ENCODE measurements around the gene RB1.
A peak's percentile ranks its signal among the peaks of the same experiment; 100 is the strongest.

Gene RB1

DNA sequence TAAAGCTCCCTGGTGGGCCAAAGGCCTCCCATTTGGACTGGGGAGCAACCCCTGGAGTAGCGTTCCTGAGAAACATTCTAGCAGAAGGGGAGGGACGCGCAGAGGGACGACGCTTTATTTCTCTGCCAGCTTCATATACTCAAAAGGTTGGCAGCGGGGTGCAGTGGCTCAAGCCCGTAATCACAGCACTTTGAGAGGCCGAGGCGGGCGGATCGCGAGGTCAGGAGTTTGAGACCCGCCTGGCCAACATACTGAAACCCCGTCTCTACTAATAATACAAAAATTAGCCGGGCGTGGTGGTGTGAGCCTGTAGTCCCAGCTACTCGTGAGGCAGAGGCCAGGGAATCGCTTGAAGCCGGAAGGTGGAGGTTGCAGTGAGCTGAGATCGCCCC is 16.8 kb downstream of the RB1 start:
- no peak overlapping the region for H3K27ac ChIP-seq (ENCODE audit: low read length)
- no peak overlapping the region for H3K4me3 ChIP-seq (ENCODE audit: low read depth in 1 of 2, low read length in 2 of 2)
- DNase-seq (no peak), ATAC-seq (ENCODE audit: insufficient read depth, low read depth) (no peak)
- TF ChIP-seq, protein P1, sequence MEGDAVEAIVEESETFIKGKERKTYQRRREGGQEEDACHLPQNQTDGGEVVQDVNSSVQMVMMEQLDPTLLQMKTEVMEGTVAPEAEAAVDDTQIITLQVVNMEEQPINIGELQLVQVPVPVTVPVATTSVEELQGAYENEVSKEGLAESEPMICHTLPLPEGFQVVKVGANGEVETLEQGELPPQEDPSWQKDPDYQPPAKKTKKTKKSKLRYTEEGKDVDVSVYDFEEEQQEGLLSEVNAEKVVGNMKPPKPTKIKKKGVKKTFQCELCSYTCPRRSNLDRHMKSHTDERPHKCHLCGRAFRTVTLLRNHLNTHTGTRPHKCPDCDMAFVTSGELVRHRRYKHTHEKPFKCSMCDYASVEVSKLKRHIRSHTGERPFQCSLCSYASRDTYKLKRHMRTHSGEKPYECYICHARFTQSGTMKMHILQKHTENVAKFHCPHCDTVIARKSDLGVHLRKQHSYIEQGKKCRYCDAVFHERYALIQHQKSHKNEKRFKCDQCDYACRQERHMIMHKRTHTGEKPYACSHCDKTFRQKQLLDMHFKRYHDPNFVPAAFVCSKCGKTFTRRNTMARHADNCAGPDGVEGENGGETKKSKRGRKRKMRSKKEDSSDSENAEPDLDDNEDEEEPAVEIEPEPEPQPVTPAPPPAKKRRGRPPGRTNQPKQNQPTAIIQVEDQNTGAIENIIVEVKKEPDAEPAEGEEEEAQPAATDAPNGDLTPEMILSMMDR (IDR thresholded peaks at IDR 0.05; ENCODE audit: borderline replicate concordance, extremely low read depth, low read length, poor library complexity, severe bottlenecking): no peak
- no peaks in the 10 kb centered on the region; the same call in 1 of the 2 replicates for H4K20me1 ChIP-seq (ENCODE audit: insufficient read depth, low read length)
- no peaks in the 10 kb centered on the region for H3K4me1 ChIP-seq (ENCODE audit: insufficient read depth, low read length)
- no peaks in the 10 kb centered on the region for H3K27me3 ChIP-seq (ENCODE audit: insufficient read depth, low read length, poor library complexity)
- no peak overlapping the region for H3K9ac ChIP-seq (ENCODE audit: low read depth, low read length)
- peaks cover 61% of the 10 kb centered on the region for H3K36me3 ChIP-seq (ENCODE audit: insufficient read depth, low read length)
- H3K4me2 ChIP-seq (ENCODE audit: insufficient read depth, low read length): no peak overlapping the region
- H3K9me3 ChIP-seq (ENCODE audit: insufficient read depth, low read length, severe bottlenecking): peaks cover 48% of the 10 kb centered on the region
- H3K79me2 ChIP-seq (ENCODE audit: insufficient read depth, low read length): peaks cover 98% of the 10 kb centered on the region
- no peak overlapping the region for H2AFZ ChIP-seq (ENCODE audit: low read depth, low read length)

DNA sequence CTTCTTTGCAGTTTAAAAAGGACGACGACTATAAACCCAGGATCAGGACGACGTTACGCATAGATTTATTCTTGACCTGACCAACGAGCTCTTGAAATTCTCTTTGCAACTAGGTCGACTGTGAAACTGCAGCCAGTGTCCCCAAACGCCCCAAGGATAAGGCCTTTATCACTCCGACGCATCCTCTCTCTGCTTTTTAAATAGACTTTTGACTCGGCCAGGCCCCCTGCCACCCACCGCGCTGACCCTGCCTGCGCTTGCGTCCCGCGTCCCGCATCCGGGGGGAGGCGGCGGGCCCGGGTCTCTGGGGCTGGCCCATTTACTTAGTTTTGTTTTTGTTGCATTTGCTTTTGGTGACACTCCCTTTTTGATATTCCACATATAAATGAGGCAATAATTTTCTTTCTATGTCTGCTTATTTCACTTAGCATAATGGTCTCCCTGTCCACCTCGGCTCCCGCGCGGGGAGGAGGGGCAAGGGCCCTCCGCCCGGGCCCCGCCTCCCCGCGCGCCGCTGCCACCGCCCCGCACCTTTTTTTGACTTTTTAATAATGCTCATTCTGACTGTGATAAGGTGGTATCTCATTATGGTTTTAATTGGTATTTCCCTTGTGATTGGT is 17.4 kb downstream of the RB1 start:
- TF ChIP-seq EZH2 (IDR thresholded peaks at IDR 0.05; ENCODE audit: borderline replicate concordance, low read depth, low read length, severe bottlenecking): no peak
- Histone ChIP-seq H3K9ac (ENCODE audit: low read depth, low read length) (no peak overlapping the region), H3K27me3 (ENCODE audit: insufficient read depth, low read length, poor library complexity) (no peaks in the 10 kb centered on the region), H4K20me1 (ENCODE audit: insufficient read depth, low read length) (no peaks in the 10 kb centered on the region; the same call in 1 of the 2 replicates), H3K36me3 (ENCODE audit: insufficient read depth, low read length) (peaks cover 59% of the 10 kb centered on the region), H3K27ac (ENCODE audit: low read length) (no peak overlapping the region), H3K4me2 (ENCODE audit: insufficient read depth, low read length) (no peak overlapping the region), H2AFZ (ENCODE audit: low read depth, low read length) (no peak overlapping the region), H3K4me3 (ENCODE audit: low read depth in 1 of 2, low read length in 2 of 2) (no peak overlapping the region), H3K79me2 (ENCODE audit: insufficient read depth, low read length) (peaks cover 98% of the 10 kb centered on the region), H3K4me1 (ENCODE audit: insufficient read depth, low read length) (no peaks in the 10 kb centered on the region), H3K9me3 (ENCODE audit: insufficient read depth, low read length, severe bottlenecking) (peaks cover 48% of the 10 kb centered on the region)
- DNase-seq (no peak), ATAC-seq (ENCODE audit: insufficient read depth, low read depth) (no peak)

DNA sequence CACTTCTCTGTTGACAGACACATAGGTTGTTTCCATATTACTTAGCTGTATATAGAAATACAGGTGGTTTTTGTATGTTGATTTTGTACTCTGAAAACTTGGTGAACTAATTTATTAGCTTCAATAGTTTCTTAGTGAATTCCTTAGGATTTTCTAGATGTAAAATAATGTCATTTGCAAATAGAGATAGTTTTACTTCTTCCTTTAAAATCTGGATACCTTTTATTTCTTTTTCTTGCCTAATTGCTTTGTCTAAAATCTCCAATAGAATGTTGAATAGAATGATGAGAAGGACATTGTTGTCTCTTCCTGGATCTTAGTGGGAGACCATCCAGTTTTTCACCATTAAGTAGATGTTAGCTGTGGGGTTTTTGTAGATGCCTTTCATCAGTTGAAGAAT is 18.7 kb downstream of the RB1 start:
- H3K4me1 ChIP-seq (ENCODE audit: insufficient read depth, low read length): no peaks in the 10 kb centered on the region
- peaks cover 53% of the 10 kb centered on the region for H3K36me3 ChIP-seq (ENCODE audit: insufficient read depth, low read length)
- H3K27ac ChIP-seq (ENCODE audit: low read length): no peak overlapping the region
- no peaks in the 10 kb centered on the region for H3K27me3 ChIP-seq (ENCODE audit: insufficient read depth, low read length, poor library complexity)
- no peak for TF ChIP-seq EZH2 (IDR thresholded peaks at IDR 0.05; ENCODE audit: borderline replicate concordance, low read depth, low read length, severe bottlenecking)
- TF ChIP-seq, protein P1 (IDR thresholded peaks at IDR 0.05; ENCODE audit: borderline replicate concordance, extremely low read depth, low read length, poor library complexity, severe bottlenecking): no peak
- H3K4me3 ChIP-seq (ENCODE audit: low read depth in 1 of 2, low read length in 2 of 2): no peak overlapping the region
- H2AFZ ChIP-seq (ENCODE audit: low read depth, low read length): no peak overlapping the region
- DNase-seq (no peak), ATAC-seq (ENCODE audit: insufficient read depth, low read depth) (no peak)
- peaks cover 93% of the 10 kb centered on the region for H3K79me2 ChIP-seq (ENCODE audit: insufficient read depth, low read length)
- H4K20me1 ChIP-seq (ENCODE audit: insufficient read depth, low read length): no peaks in the 10 kb centered on the region; the same call in 1 of the 2 replicates
- peaks cover 41% of the 10 kb centered on the region for H3K9me3 ChIP-seq (ENCODE audit: insufficient read depth, low read length, severe bottlenecking)
- H3K9ac ChIP-seq (ENCODE audit: low read depth, low read length): no peak overlapping the region
- H3K4me2 ChIP-seq (ENCODE audit: insufficient read depth, low read length): no peak overlapping the region

DNA sequence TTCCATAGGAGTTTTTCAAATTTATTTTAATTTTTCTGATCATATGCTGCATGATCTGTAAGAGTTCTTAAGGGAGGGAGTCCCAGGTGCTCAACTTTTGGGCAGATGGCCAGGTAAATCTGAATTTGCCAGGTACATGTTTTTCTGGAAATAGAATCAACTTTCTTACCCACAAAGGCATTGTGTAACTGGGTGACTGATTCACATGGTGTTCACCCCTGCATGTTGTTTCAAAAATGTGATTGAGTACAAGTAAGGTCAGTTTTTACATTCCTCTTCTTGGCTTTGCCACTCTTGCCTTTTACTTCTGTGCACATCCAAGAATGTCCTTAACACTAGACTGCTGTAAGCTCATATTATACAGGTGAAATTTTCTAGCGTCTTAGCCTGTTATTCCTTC is 30.4 kb downstream of the RB1 start:
- peaks cover 28% of the 10 kb centered on the region for H3K36me3 ChIP-seq (ENCODE audit: insufficient read depth, low read length)
- no peaks in the 10 kb centered on the region for H3K27me3 ChIP-seq (ENCODE audit: insufficient read depth, low read length, poor library complexity)
- H3K4me2 ChIP-seq (ENCODE audit: insufficient read depth, low read length): no peak overlapping the region
- peaks cover 67% of the 10 kb centered on the region for H3K79me2 ChIP-seq (ENCODE audit: insufficient read depth, low read length)
- no peak overlapping the region for H2AFZ ChIP-seq (ENCODE audit: low read depth, low read length)
- H3K9ac ChIP-seq (ENCODE audit: low read depth, low read length): no peak overlapping the region
- peak; percentile 32; the same call in 1 of the 3 replicates for ATAC-seq (ENCODE audit: insufficient read depth, low read depth)
- H3K9me3 ChIP-seq (ENCODE audit: insufficient read depth, low read length, severe bottlenecking): peaks cover 17% of the 10 kb centered on the region
- no peak for DNase-seq
- TF ChIP-seq, protein P1 (IDR thresholded peaks at IDR 0.05; ENCODE audit: borderline replicate concordance, extremely low read depth, low read length, poor library complexity, severe bottlenecking): no peak
- TF ChIP-seq EZH2 (IDR thresholded peaks at IDR 0.05; ENCODE audit: borderline replicate concordance, low read depth, low read length, severe bottlenecking): no peak
- H3K4me3 ChIP-seq (ENCODE audit: low read depth in 1 of 2, low read length in 2 of 2): no peak overlapping the region
- H3K4me1 ChIP-seq (ENCODE audit: insufficient read depth, low read length): no peaks in the 10 kb centered on the region
- H3K27ac ChIP-seq (ENCODE audit: low read length): no peak overlapping the region
- no peaks in the 10 kb centered on the region for H4K20me1 ChIP-seq (ENCODE audit: insufficient read depth, low read length)
